ENCODE data around the gene LRFN3. TPM values are rescaled to one million over a fixed set of nuclear protein-coding genes. Genes with fewer than 3 reads are reported as not detected.
A peak's percentile ranks its signal among the peaks of the same experiment; 100 is the strongest.

Gene LRFN3
- total RNA-seq, 3 donors from 2014 or later = 10.5 to 14.0 (median 10.5) TPM

GRCh38 chr19:35943321-35944301 lies 7.4 kb downstream of the LRFN3 start:
- intact Hi-C loops (cut with DNase I, micrococcal nuclease) = no loop called here
- ATAC-seq = no peak

GRCh38 chr19:35944556-35944955 lies 8.4 kb downstream of the LRFN3 start:
- TF ChIP-seq CTCF (IDR thresholded peaks at IDR 0.05) = no peak
- DNase-seq (peak in 1 of 3 donors; percentile 39), ATAC-seq (no peak)
- no peaks in the 10 kb centered on the region for H3K4me1 ChIP-seq (ENCODE audit: low read depth)
- intact Hi-C loops (cut with DNase I, micrococcal nuclease) = no loop called here
- no peaks in the 10 kb centered on the region for H3K9me3 ChIP-seq
- H3K36me3 ChIP-seq (ENCODE audit: low read depth) = no peaks in the 10 kb centered on the region
- H3K4me3 ChIP-seq = no peak overlapping the region

More at GRCh38 chr19:35943321-35944301, 7.4 kb downstream of the LRFN3 start:
- no peak for TF ChIP-seq CTCF (IDR thresholded peaks at IDR 0.05)
- no peaks in the 10 kb centered on the region for H3K4me1 ChIP-seq (ENCODE audit: low read depth)
- H3K4me3 ChIP-seq = no peak overlapping the region
- H3K9me3 ChIP-seq = no peaks in the 10 kb centered on the region
- no peak for DNase-seq
- H3K36me3 ChIP-seq (ENCODE audit: low read depth) = no peaks in the 10 kb centered on the region

- ATAC-seq (no peak), DNase-seq (no peak)
- intact Hi-C loops (cut with DNase I, micrococcal nuclease) = no loop called here
- Histone ChIP-seq H3K36me3 (ENCODE audit: low read depth) (no peaks in the 10 kb centered on the region), H3K4me1 (ENCODE audit: low read depth) (no peaks in the 10 kb centered on the region), H3K9me3 (no peaks in the 10 kb centered on the region), H3K4me3 (no peak overlapping the region)
- no peak for TF ChIP-seq CTCF (IDR thresholded peaks at IDR 0.05)
Observed at GRCh38 chr19:35945121-35945790, 9.1 kb downstream of the LRFN3 start.

- H3K4me1 ChIP-seq (ENCODE audit: low read depth) = no peaks in the 10 kb centered on the region
- intact Hi-C loops (cut with DNase I, micrococcal nuclease) = no loop called here
- no peak for TF ChIP-seq CTCF (IDR thresholded peaks at IDR 0.05)
- no peak for DNase-seq
- ATAC-seq = no peak
- no peaks in the 10 kb centered on the region for H3K9me3 ChIP-seq
- no peak overlapping the region for H3K4me3 ChIP-seq
- no peaks in the 10 kb centered on the region for H3K36me3 ChIP-seq (ENCODE audit: low read depth)
Observed at GRCh38 chr19:35946203-35946602, 10.0 kb downstream of the LRFN3 start.

GRCh38 chr19:35949131-35949530 lies 13.0 kb downstream of the LRFN3 start:
- intact Hi-C loops (cut with DNase I, micrococcal nuclease) = no loop called here
- Histone ChIP-seq H3K9me3 (no peaks in the 10 kb centered on the region), H3K4me3 (no peak overlapping the region), H3K4me1 (ENCODE audit: low read depth) (no peaks in the 10 kb centered on the region), H3K36me3 (ENCODE audit: low read depth) (no peaks in the 10 kb centered on the region)
- DNase-seq = no peak
- TF ChIP-seq CTCF (IDR thresholded peaks at IDR 0.05) = no peak
- ATAC-seq = no peak
